H9 (cell line): Measurements from ENCODE around the gene MTG2. TPM values are rescaled to one million over a fixed set of nuclear protein-coding genes. Genes with fewer than 3 reads are reported as not detected.

ENCODE experiments used
- DNase-seq: peaks from one replicate; pipeline ENCODE4 v3.0.0-alpha.2; 2017
- H2AFZ ChIP-seq: one replicate; pipeline ENCODE4 v1.6.1; 2013; ENCODE audit warnings: mild to moderate bottlenecking, low read length, control low read depth, moderate library complexity
- H2AK5ac ChIP-seq: 2 replicates; pipeline ENCODE4 v1.6.1; 2013; ENCODE audit warnings: low read length, control low read depth, mixed read lengths; ENCODE audit not compliant: insufficient read length
- H2BK120ac ChIP-seq: one replicate; pipeline ENCODE4 v1.6.1; 2013; ENCODE audit warnings: low read depth, mild to moderate bottlenecking, low read length, control low read depth, inconsistent platforms; ENCODE audit not compliant: poor library complexity, severe bottlenecking
- H2BK12ac ChIP-seq: 2 replicates; pipeline ENCODE4 v1.6.1; 2013; ENCODE audit warnings: low read length, control low read depth, mixed read lengths, low read depth; ENCODE audit not compliant: insufficient read length
- H2BK15ac ChIP-seq: 2 replicates; pipeline ENCODE4 v1.6.1; 2013; ENCODE audit warnings: low read depth, low read length, control low read depth
- H2BK20ac ChIP-seq: one replicate; pipeline ENCODE4 v1.6.1; 2013; ENCODE audit warnings: low read depth, mild to moderate bottlenecking, low read length, control low read depth, inconsistent platforms; ENCODE audit not compliant: poor library complexity, severe bottlenecking
- H2BK5ac ChIP-seq: 2 replicates; pipeline ENCODE4 v1.6.1; 2013; ENCODE audit warnings: low read length, control low read depth, mixed read lengths; ENCODE audit not compliant: insufficient read length
- H3K14ac ChIP-seq: 2 replicates; pipeline ENCODE4 v1.6.1; 2013; ENCODE audit warnings: low read length, control low read depth; ENCODE audit not compliant: insufficient read depth
- H3K18ac ChIP-seq: 2 replicates; pipeline ENCODE4 v1.6.1; 2013; ENCODE audit warnings: low read depth, mild to moderate bottlenecking, mixed read lengths, low read length, control low read depth; ENCODE audit not compliant: insufficient read length
- H3K23ac ChIP-seq: 2 replicates; pipeline ENCODE4 v1.6.1; 2013; ENCODE audit warnings: low read length, control low read depth, mixed read lengths, low read depth; ENCODE audit not compliant: insufficient read length
- H3K23me2 ChIP-seq: 2 replicates; pipeline ENCODE4 v1.6.1; 2013; ENCODE audit warnings: low read depth, mild to moderate bottlenecking, mixed read lengths, low read length, control low read depth; ENCODE audit not compliant: insufficient read length, poor library complexity, severe bottlenecking
- H3K27ac ChIP-seq: 2 replicates; pipeline ENCODE4 v1.5.1; 2013; ENCODE audit warnings: low read length, control low read depth, mixed read lengths, low read depth; ENCODE audit not compliant: insufficient read length
- H3K27me3 ChIP-seq: 2 replicates; pipeline ENCODE4 v1.6.1; 2013; ENCODE audit warnings: low read length, control low read depth, inconsistent platforms; ENCODE audit not compliant: insufficient read depth
- H3K4ac ChIP-seq: 2 replicates; pipeline ENCODE4 v1.6.1; 2013; ENCODE audit warnings: low read depth, mild to moderate bottlenecking, control low read depth, inconsistent platforms, low read length, moderate library complexity
- H3K4me1 ChIP-seq: 2 replicates; pipeline ENCODE4 v1.6.1; 2013; ENCODE audit warnings: low read length, control low read depth, inconsistent platforms; ENCODE audit not compliant: insufficient read depth
- H3K4me2 ChIP-seq: 2 replicates; pipeline ENCODE4 v1.6.1; 2013; ENCODE audit warnings: low read length, control low read depth, mixed read lengths; ENCODE audit not compliant: insufficient read length, insufficient read depth
- H3K56ac ChIP-seq: 2 replicates; pipeline ENCODE4 v1.6.1; 2013; ENCODE audit warnings: low read depth, mild to moderate bottlenecking, mixed read lengths, low read length, control low read depth; ENCODE audit not compliant: insufficient read length
- H3K79me1 ChIP-seq: 2 replicates; pipeline ENCODE4 v1.6.1; 2013; ENCODE audit warnings: low read depth, mild to moderate bottlenecking, moderate library complexity, low read length, control low read depth, inconsistent platforms; ENCODE audit not compliant: insufficient read depth, poor library complexity, severe bottlenecking
- H3K79me2 ChIP-seq: 2 replicates; pipeline ENCODE4 v1.6.1; 2013; ENCODE audit warnings: low read length, control low read depth, inconsistent platforms; ENCODE audit not compliant: insufficient read depth
- H3K9ac ChIP-seq: 2 replicates; pipeline ENCODE4 v1.6.1; 2013; ENCODE audit warnings: low read length, control low read depth, mixed read lengths; ENCODE audit not compliant: insufficient read length; ENCODE audit errors: extremely low read depth
- H3K9me3 ChIP-seq: one replicate; pipeline ENCODE4 v1.6.1; 2013; ENCODE audit warnings: low read depth, low read length, inconsistent platforms; ENCODE audit not compliant: control insufficient read depth
- H3T11ph ChIP-seq: one replicate; pipeline ENCODE4 v1.6.1; 2013; ENCODE audit warnings: mild to moderate bottlenecking, low read length, control low read depth, inconsistent platforms
- H4K20me1 ChIP-seq: one replicate; pipeline ENCODE4 v1.6.1; 2013; ENCODE audit not compliant: control insufficient read depth, insufficient read length, insufficient read depth
- H4K5ac ChIP-seq: 2 replicates; pipeline ENCODE4 v1.6.1; 2013; ENCODE audit warnings: low read depth, mild to moderate bottlenecking, mixed read lengths, low read length, control low read depth; ENCODE audit not compliant: insufficient read length
- H4K8ac ChIP-seq: replicated peaks from 2 replicates; pipeline ENCODE4 v1.6.1; 2013; ENCODE audit warnings: low read length, control low read depth, mixed read lengths, low read depth; ENCODE audit not compliant: insufficient read length
- H4K91ac ChIP-seq: 2 replicates; pipeline ENCODE4 v1.6.1; 2013; ENCODE audit warnings: low read depth, mild to moderate bottlenecking, moderate library complexity, mixed read lengths, low read length, control low read depth; ENCODE audit not compliant: insufficient read length
- H3K27ac Mint-ChIP-seq, 3 experiments: 2 replicates in 2 of 3; 3 replicates in 1 of 3; pipeline ENCODE4 v1.8.0; 2020 to 2021; ENCODE audit warnings: mixed read lengths in 3 of 3, mild to moderate bottlenecking in 1 of 3, moderate library complexity in 1 of 3
- H3K27me3 Mint-ChIP-seq: 2 replicates; pipeline ENCODE4 v1.8.0; 2021; ENCODE audit warnings: low read depth, mild to moderate bottlenecking, moderate library complexity, mixed read lengths
- H3K36me3 Mint-ChIP-seq, 3 experiments: 2 replicates in 2 of 3; 3 replicates in 1 of 3; pipeline ENCODE4 v1.8.0; 2020 to 2021; ENCODE audit warnings: low read depth in 3 of 3, mixed read lengths in 3 of 3; ENCODE audit not compliant: insufficient read depth in 1 of 3
- H3K4me1 Mint-ChIP-seq, 2 experiments: 2 replicates each; pipeline ENCODE4 v1.8.0; 2020; ENCODE audit warnings: mixed read lengths in 2 of 2
- H3K4me3 Mint-ChIP-seq, 2 experiments: 2 replicates in 1 of 2; 3 replicates in 1 of 2; pipeline ENCODE4 v1.8.0; 2020 to 2021; ENCODE audit warnings: mild to moderate bottlenecking in 2 of 2, mixed read lengths in 2 of 2, moderate library complexity in 1 of 2
- H3K9me3 Mint-ChIP-seq, 2 experiments: 2 replicates in 1 of 2; 3 replicates in 1 of 2; pipeline ENCODE4 v1.8.0; 2020; ENCODE audit warnings: mild to moderate bottlenecking in 2 of 2, mixed read lengths in 2 of 2, moderate library complexity in 1 of 2
- WGBS: extraction: QIAGEN DNeasy Blood & Tissue Kit; methylation state at CpG from one replicate; pipeline ENCODE4 v1.1.7; 2013; ENCODE audit warnings: missing lambda C conversion rate, low lambda C conversion rate, mixed read lengths; ENCODE audit not compliant: insufficient read length; ENCODE audit errors: extremely low coverage; 5-methylcytosine and 5-hydroxymethylcytosine counted together
- total RNA-seq: library from RNA; stranded (reverse); gene quantifications from 2 replicates; pipeline ENCODE4 v1.2.1, GENCODE V29; 2021
- TF ChIP-seq, protein P1 (sequence below): fragments of 200-600 bp; sonication (generic); conservative IDR thresholded peaks from 3 replicates; pipeline ENCODE4 v1.8.0; 2021; ENCODE audit warnings: antibody characterized with exemption, mild to moderate bottlenecking

Gene MTG2
- total RNA-seq, 1 experiment from 2014 or later, result 25.1 TPM

DNA sequence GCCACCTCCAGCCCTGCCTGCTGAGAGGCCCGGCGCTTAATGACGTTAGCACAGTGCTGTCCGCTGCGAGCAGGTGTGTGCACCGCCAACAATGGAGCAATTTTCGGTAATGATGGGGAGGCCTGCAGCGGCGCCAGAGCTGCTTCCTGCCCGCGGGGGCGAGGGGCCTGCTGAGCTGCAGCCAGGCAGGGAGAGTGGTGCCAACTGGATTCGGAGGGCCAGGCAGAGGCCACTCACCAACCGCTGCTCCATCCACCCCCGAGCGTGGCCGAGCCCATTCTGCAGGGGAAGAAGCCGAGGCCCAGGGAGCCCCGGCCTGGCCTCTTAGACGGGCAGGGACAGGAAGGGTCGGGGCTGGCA is 27.6 kb downstream of the MTG2 start:
- Histone ChIP-seq H3K9me3 (no peaks in the 10 kb centered on the region), H2AFZ (no peak overlapping the region), H2BK12ac (no peak overlapping the region), H3K27me3 (no peaks in the 10 kb centered on the region), H3K18ac (no peak overlapping the region), H3K79me1 (no peaks in the 10 kb centered on the region), H3K23me2 (no peaks in the 10 kb centered on the region), H3K9ac (no peak overlapping the region), H4K20me1 (no peaks in the 10 kb centered on the region), H2AK5ac (no peak overlapping the region), H4K8ac (no peak overlapping the region), H3K56ac (no peak overlapping the region), H3T11ph (no peak overlapping the region), H3K14ac (no peak overlapping the region), H3K4me2 (no peak overlapping the region), H4K91ac (no peak overlapping the region), H2BK15ac (no peak overlapping the region), H2BK20ac (no peak overlapping the region), H3K4me1 (no peaks in the 10 kb centered on the region), H3K23ac (no peak overlapping the region), H3K27ac (no peak overlapping the region), H3K4ac (no peak overlapping the region), H4K5ac (no peak overlapping the region), H2BK5ac (no peak overlapping the region), H2BK120ac (no peak overlapping the region), H3K79me2 (no peaks in the 10 kb centered on the region)
- Mint-ChIP-seq H3K27me3 (peaks cover 20% of the 10 kb centered on the region), H3K4me3 (no peak overlapping the region), H3K9me3 (no peaks in the 10 kb centered on the region), H3K36me3 (no peaks in the 10 kb centered on the region), H3K4me1 (peaks cover 4 to 19% of the 10 kb centered on the region in 2 experiments), H3K27ac (no peak overlapping the region)
- TF ChIP-seq, protein P1, sequence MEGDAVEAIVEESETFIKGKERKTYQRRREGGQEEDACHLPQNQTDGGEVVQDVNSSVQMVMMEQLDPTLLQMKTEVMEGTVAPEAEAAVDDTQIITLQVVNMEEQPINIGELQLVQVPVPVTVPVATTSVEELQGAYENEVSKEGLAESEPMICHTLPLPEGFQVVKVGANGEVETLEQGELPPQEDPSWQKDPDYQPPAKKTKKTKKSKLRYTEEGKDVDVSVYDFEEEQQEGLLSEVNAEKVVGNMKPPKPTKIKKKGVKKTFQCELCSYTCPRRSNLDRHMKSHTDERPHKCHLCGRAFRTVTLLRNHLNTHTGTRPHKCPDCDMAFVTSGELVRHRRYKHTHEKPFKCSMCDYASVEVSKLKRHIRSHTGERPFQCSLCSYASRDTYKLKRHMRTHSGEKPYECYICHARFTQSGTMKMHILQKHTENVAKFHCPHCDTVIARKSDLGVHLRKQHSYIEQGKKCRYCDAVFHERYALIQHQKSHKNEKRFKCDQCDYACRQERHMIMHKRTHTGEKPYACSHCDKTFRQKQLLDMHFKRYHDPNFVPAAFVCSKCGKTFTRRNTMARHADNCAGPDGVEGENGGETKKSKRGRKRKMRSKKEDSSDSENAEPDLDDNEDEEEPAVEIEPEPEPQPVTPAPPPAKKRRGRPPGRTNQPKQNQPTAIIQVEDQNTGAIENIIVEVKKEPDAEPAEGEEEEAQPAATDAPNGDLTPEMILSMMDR, result no peak
- no peak for DNase-seq
- no CpG with 5 or more reads among the region's 21 CpGs for WGBS
